ENCODE measurements around the gene MDN1.

- no peak for TF ChIP-seq CTCF (IDR thresholded peaks at IDR 0.05)
- no peak for TF ChIP-seq EP300 (IDR thresholded peaks at IDR 0.05; ENCODE audit: borderline replicate concordance in 1 of 2, low read depth in 1 of 2, low read length in 1 of 2)
- TF ChIP-seq USF2 (IDR thresholded peaks at IDR 0.05; ENCODE audit: borderline replicate concordance, low read depth, low read length), result no peak
- TF ChIP-seq ELF1 (IDR thresholded peaks at IDR 0.05), result no peak
- TF ChIP-seq FOXJ3 (CRISPR knock-in tag; IDR thresholded peaks at IDR 0.05), result no peak
Measured at GRCh38 chr6:89834884-89835792, 15.5 kb upstream of the MDN1 start.

Measured in SK-N-SH (cell line).